AG04450 (cell line): Measurements from ENCODE around the gene DDX55. TPM values are rescaled to one million over a fixed set of nuclear protein-coding genes. Genes with fewer than 3 reads are reported as not detected.

Experiments
- CTCF ChIA-PET: fragments of 300-600, 350-600 bp; formaldehyde crosslinking; extraction: SDS; loops from one replicate; lab custom pipeline; 2022; ENCODE audit warnings: antibody characterized with exemption, inconsistent platforms; lab: Charles Lee
- POLR2A ChIA-PET: fragments of 350-600 bp; formaldehyde crosslinking; extraction: SDS; loops from one replicate; lab custom pipeline; 2021; ENCODE audit warnings: antibody characterized with exemption, inconsistent platforms; lab: Yijun Ruan, JAX
- DNase-seq: peaks from one replicate; pipeline ENCODE4 v3.0.0-alpha.2; 2011; ENCODE audit warnings: low read depth, low spot score
- H3K27ac ChIP-seq: one replicate; pipeline ENCODE4 v1.5.1; 2012; ENCODE audit warnings: low read depth, low read length, control low read depth
- H3K27me3 ChIP-seq: one replicate; pipeline ENCODE4 v1.6.0; 2012; ENCODE audit warnings: low read length; ENCODE audit not compliant: control insufficient read depth, insufficient read depth
- H3K4me3 ChIP-seq: 2 replicates; pipeline ENCODE4 v1.5.1; 2011; ENCODE audit warnings: mild to moderate bottlenecking, low read depth, low read length, control low read depth
- H3K9me3 ChIP-seq: 2 replicates; pipeline ENCODE4 v1.5.1; 2012; ENCODE audit warnings: low read length; ENCODE audit not compliant: control insufficient read depth, insufficient read depth
- polyA plus RNA-seq: library from polyadenylated mRNA; depleted of rRNA; stranded (reverse); fragments of >200 nt; gene quantifications from 2 replicates; pipeline ENCODE4 v1.2.3, GENCODE V29; 2011
- TF ChIP-seq, protein P1 (sequence below): IDR thresholded peaks from 2 replicates; pipeline ENCODE4 v1.5.1; 2011; ENCODE audit warnings: low read depth, low read length, control low read depth, inconsistent platforms

Gene DDX55
- polyA plus RNA-seq, 1 experiment: 15.4 TPM

DNA sequence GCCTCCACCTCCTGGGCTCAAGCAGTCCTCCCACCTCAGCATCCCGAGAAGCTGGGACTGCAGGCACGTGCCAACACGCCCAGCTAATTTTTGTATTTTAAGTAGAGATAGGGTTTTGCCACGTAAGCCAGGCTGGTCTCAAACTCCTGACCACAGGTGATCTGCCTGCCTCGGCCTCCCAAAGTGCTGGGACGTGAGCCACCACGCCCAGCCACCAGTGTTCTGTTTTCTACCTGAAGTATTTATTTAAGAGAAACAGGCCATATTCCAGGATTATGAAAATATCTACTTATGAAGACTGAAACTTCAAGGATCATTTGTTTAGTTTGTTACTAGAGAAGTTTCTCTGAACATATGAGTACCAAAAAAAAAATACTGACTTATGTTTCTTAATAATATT, 42.0 kb downstream of the DDX55 start:
- Histone ChIP-seq H3K27me3 (no peaks in the 10 kb centered on the region), H3K4me3 (no peak overlapping the region), H3K27ac (no peak overlapping the region), H3K9me3 (no peaks in the 10 kb centered on the region)
- POLR2A ChIA-PET: no interaction called here
- no peak for DNase-seq
- TF ChIP-seq, protein P1, sequence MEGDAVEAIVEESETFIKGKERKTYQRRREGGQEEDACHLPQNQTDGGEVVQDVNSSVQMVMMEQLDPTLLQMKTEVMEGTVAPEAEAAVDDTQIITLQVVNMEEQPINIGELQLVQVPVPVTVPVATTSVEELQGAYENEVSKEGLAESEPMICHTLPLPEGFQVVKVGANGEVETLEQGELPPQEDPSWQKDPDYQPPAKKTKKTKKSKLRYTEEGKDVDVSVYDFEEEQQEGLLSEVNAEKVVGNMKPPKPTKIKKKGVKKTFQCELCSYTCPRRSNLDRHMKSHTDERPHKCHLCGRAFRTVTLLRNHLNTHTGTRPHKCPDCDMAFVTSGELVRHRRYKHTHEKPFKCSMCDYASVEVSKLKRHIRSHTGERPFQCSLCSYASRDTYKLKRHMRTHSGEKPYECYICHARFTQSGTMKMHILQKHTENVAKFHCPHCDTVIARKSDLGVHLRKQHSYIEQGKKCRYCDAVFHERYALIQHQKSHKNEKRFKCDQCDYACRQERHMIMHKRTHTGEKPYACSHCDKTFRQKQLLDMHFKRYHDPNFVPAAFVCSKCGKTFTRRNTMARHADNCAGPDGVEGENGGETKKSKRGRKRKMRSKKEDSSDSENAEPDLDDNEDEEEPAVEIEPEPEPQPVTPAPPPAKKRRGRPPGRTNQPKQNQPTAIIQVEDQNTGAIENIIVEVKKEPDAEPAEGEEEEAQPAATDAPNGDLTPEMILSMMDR: no peak
- CTCF ChIA-PET: no interaction called here

DNA sequence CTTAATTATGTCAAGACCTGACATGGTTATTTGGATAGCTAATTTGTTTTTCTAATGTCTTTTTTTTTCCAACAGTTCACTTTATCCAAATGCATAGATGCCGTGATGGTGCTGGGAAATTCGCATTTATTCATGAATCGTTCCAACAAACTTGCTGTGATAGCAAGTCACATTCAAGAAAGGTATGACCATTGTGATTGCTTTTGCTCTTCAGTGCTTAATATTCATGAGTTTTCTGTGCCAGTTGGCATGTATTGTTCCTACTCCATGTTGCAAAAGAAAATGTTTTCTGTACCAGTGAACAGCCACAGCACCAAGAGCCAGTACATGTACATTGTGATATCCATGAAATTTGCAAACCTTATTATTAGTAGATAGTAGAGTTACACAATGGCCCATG, 43.5 kb downstream of the DDX55 start:
- POLR2A ChIA-PET: no interaction called here
- no peak overlapping the region for H3K27ac ChIP-seq
- TF ChIP-seq, protein P1: no peak
- no peak for DNase-seq
- H3K9me3 ChIP-seq: no peaks in the 10 kb centered on the region
- CTCF ChIA-PET: interaction anchor here (0.6 kb wide), 1 partner anchor 260 kb away, joined by 4 read pairs; no protein-coding TSS in a partner anchor
- no peaks in the 10 kb centered on the region for H3K27me3 ChIP-seq
- no peak overlapping the region for H3K4me3 ChIP-seq

DNA sequence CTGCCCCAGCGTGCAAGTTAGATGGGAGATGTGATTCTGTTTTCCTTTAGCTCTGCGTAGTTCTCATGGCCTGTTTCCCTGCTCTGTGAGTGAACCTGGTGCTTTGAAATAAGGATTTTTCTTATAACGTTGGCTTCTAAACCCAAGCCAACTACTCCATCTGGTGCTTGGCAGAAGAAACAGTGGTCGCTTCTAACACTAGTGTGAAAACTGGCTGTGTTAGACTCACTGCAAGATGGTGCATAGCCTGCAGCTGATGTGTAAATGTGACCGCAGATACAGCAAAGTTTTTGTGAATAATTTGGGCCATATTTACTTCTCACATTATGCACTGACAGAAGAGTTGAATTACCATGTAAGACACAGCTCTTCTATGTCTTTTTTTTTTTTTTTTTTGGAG, 44.0 kb downstream of the DDX55 start:
- CTCF ChIA-PET: interaction anchor here (0.6 kb wide), 1 partner anchor 260 kb away, joined by 4 read pairs; no protein-coding TSS in a partner anchor

DNA sequence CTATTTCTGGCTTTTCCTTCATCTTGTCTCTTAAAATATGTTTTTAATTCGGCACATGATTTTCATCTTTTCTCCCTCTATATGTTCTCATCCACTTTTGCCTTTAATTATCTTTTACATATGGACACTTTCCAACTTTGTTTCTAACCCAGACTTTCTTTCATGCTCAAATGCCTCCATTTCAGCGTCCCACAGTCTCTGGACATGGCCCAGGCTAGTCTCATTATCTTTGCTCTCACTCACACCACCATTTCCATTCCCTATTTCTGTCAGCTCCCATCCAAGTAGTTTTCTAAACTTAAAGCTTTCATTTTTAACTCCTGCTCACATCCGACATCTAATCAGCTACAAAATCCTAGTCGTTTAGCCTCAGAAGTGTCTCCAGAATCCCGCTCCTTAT, 46.5 kb downstream of the DDX55 start:
- POLR2A ChIA-PET: no interaction called here

More for the DNA sequence above, 44.0 kb downstream of the DDX55 start:
- POLR2A ChIA-PET: no interaction called here
- no peak for DNase-seq
- Histone ChIP-seq H3K27ac (no peak overlapping the region), H3K4me3 (no peak overlapping the region), H3K27me3 (no peaks in the 10 kb centered on the region), H3K9me3 (no peaks in the 10 kb centered on the region)
- TF ChIP-seq, protein P1: no peak

DNA sequence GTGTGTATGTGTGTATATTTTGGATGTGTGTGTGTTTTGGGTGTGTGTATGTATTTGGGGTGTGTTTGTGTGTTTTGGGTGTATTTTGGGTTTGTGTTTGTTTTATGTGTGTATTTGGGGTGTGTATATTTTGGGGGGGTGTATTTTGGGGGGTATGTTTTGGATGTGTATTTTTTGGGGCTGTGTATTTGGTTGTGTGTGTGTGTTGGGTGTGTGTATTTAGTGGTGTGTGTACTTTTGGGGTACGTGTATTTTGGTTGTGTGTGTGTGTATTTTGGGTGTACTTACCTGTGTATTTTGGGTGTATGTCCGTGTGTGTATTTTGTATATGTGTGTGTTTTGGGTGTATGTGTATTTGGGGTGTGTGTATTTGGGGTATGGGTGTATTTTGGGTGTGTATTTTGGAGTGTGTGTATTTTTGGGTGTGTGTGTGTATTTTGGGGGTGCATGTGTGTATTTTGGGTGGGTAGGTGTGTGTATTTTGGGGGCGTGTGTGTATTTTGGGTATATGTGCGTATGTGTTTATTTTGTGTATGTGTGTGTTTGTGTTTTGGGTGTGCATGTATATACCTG, 52.3 kb downstream of the DDX55 start:
- H3K27ac ChIP-seq: no peak overlapping the region
- ChIA-PET POLR2A (no interaction called here), CTCF (no interaction called here)
- TF ChIP-seq, protein P1: no peak
- no peaks in the 10 kb centered on the region for H3K9me3 ChIP-seq
- no peak overlapping the region for H3K4me3 ChIP-seq
- no peaks in the 10 kb centered on the region for H3K27me3 ChIP-seq
- no peak for DNase-seq

More for the DNA sequence above, 46.5 kb downstream of the DDX55 start:
- TF ChIP-seq, protein P1: no peak
- H3K27me3 ChIP-seq: no peaks in the 10 kb centered on the region
- no peak for DNase-seq
- CTCF ChIA-PET: no interaction called here
- no peak overlapping the region for H3K27ac ChIP-seq
- no peak overlapping the region for H3K4me3 ChIP-seq
- H3K9me3 ChIP-seq: no peaks in the 10 kb centered on the region
